ENCODE measurements around the gene STX1B.
"Not testable (repeated sequence)": the region's sequence is repeated elsewhere in the genome, so short reads cannot be mapped to it uniquely, and the experiment has no call there.

STX1B gene

DNA sequence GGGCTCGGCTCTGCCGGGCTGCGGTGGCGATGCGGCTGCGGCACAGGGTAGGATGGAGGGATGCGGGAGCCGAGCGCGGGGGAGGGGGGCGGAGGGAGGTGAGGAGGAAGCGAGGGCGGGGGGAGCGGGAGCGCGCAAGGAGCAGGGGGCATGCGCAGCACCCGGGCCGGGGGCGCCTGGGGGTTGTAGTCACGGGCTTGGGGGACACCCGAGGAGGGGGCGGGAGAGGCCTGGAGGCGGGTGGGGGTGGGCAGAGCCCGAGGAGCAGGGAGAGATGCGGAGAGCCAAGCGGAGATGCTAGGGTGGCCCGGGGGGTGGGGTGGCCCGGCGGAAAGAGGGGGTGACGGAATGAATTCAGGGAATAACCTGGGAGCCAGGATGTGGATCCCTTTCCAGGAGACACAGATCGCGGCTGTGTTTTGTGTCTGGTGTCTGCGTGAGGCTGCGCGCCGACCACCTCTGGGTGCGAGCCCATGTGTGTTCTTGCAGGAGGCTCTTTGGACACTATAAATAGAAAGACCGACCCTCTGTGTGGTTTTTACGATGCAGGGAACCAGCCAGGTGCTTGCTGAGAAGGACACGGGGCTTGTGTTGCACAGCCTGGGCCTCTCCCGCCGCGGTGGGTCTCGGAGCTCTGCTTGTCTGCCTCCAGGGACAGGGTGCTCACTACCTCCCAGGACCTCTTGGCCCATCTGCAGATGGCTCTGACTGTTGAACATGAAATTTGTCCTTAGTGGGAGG, at the start of gene STX1B:
STX1B (minus strand) TSS at position 54 of the 741 bp plus-strand sequence. CDS start 242 bp downstream, outside the sequence.
- DNase-seq (ENCODE audit: low spot score): peak; percentile 48

DNA sequence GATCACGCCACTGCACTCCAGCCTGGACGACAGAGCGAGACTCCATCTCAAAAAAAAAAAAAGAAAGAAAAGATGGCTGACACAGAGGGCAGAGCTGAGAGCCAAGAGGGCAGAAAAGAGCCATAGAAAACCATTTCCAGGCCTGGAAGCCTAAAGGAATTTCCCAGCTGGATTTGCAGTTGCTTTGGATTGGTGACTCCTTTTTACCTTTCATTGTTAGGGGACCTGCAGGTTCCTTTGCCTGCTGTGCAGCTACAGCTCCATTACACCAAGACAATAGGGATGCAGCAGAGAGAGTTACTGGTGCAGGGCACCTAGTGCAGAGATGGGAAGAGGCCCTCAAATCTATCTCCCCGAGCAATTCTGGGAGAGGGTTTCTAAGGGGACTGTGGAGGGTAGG, 45.2 kb upstream of the STX1B start:
- DNase-seq (ENCODE audit: low spot score): no peak

DNA sequence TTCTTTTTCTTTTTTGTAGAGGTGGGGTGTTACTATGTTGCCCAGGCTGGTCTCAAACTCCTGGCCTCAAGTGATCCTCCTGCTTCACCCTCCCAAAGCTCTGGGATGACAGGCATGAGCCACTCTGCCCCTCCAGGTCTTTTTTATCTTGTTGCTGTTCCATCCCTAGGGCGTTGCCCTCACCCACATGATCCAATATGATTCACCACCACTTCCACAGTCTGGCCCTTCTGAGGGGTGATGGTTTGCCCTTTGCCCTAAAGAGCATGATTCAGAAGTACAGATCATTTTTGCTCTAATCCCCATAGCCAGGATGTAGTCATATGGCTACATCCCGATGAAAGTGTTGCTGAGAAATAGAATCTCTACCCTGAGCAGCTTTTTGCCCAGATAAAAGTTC, 41.7 kb upstream of the STX1B start:
- no peak for DNase-seq (ENCODE audit: low spot score)

DNA sequence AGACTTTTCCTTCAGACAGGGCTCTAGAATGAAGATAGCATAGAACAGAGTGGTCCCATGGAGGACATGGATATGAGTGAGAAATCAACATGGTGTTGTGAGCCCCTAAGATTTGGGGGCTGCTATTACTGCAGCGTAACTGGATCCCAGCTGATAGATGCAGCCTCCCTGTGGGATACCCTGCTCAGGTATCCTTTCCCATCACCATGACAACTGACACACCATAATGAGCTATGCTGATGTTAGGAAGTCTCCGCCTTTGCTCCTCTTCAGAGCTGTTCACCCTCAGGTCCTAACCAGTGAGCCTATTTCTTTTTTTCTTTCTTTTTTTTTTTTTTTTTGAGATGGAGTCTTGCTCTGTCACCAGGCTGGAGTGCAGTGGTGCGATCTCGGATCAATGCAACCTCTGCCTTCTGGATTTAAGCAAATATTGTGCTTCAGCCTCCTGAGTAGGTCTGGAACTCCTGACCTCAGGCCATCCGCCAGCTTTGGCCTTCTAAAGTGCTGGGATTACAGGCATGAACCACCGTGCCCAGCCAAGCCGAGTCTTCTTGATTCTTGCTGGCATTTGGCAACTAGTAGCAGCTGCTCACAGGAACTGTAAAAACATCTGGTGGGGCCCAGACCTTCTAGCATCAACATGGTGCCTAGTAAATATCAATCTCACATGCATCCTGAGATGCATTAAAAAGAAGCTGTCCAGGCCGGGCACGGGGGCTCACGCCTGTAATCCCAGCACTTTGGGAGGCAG, 40.0 kb upstream of the STX1B start:
- no peak for DNase-seq (ENCODE audit: low spot score)

DNA sequence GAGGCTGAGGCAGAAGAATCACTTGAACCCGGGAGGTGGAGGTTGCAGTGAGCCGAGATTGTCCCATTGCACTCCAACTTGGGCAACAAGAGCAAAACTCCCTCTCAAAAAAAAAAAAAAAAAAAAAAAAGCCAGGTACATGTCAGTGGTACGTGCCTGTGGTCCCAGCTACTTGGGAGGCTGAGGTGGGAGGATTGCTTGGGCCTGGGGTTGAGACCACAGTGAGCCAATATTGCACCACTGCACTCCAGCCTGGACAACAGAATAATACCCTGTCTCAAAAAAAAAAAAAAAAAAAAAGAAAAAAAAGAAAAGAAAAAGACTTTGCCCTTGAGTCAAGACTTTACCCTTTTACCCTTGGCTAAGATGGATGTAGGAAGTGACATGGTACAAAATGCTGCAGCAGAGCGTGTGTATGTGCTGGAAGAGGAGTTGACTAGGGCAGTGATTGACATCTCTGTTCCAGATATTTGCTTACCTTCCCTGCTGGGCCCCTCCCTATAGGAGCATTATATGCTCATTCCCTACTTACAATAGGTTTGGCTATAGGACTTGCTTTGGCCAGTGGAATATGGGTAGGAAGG, 33.6 kb upstream of the STX1B start:
- no peak for DNase-seq (ENCODE audit: low spot score)

DNA sequence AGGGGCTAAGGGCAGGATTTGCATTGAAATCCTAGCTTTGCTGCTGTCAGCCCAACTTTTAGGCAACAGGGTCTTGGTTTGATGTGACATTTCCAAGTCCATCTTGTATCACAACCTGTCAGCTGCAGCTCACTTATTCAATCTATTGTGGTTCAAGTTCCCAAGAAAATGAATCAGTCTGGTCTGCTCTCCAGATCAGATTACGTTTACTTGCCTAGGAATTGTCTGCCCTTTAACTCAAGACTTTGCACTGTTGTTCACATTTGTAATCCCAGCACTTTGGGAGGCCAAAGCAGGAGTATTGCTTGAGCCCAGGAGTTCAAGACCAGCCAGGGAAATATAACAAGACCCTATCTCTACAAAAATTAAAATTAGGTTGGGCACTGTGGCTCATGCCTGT, 32.9 kb upstream of the STX1B start:
- no peak for DNase-seq (ENCODE audit: low spot score)

DNA sequence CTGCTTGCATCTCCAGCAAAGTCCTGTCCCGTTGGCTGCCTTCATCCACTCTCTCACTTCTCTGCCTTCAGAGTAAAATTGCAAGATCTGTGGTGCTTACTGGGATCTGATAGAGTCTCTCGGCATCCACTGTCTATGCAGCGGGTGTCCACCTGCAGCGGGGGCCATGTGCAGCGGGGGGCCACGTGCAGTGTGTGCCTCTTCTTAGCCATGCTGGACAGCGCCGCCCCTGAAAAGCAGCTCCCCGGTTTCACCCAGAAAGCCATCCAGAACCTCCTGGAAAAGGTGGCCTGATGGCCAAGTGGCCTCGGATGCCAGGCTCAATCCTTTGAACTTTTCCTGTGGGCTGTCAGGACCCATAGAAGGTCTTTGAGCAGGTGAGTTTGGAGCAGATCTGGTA, 32.4 kb upstream of the STX1B start:
- no peak for DNase-seq (ENCODE audit: low spot score)

DNA sequence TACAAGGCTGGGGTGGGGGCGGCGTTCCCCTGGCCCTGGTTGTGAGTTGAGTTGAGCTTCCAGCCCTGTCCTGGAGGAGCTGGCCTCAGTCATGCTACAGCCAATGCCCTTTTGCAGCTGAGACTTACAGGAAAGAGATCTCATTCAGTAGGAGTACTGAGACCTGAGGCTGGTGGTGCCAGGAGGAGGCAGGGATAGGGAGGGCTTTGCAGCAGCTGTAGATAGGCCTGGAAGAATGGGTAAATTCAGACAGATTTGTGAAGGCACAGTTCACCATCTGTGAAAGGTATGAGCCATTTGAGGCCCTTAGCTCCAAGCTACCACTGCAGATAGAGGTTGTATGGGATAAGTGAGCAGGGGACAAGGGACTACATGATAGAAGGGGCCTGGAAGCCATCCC, 28.6 kb upstream of the STX1B start:
- DNase-seq (ENCODE audit: low spot score): no peak

DNA sequence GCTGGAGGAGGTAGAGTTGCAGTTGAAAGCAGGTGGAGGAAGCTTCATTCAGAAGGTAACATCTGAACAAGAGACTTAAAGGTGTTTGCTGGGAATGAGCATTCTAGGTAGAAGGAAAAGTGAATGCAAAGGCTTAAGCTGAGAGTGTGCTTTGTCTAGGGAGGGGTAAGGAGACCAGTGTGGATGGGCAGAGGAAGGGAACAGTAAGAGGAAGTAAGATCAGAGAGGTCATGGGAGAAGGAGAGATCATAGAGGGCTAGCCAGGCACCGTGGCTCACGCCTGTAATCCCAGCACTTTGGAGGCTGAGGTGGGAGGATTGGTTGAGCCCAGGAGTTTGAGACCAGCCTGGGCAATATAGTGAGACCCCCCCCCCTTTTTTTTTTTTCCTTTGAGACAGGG, 26.3 kb upstream of the STX1B start:
- no peak for DNase-seq (ENCODE audit: low spot score)

DNA sequence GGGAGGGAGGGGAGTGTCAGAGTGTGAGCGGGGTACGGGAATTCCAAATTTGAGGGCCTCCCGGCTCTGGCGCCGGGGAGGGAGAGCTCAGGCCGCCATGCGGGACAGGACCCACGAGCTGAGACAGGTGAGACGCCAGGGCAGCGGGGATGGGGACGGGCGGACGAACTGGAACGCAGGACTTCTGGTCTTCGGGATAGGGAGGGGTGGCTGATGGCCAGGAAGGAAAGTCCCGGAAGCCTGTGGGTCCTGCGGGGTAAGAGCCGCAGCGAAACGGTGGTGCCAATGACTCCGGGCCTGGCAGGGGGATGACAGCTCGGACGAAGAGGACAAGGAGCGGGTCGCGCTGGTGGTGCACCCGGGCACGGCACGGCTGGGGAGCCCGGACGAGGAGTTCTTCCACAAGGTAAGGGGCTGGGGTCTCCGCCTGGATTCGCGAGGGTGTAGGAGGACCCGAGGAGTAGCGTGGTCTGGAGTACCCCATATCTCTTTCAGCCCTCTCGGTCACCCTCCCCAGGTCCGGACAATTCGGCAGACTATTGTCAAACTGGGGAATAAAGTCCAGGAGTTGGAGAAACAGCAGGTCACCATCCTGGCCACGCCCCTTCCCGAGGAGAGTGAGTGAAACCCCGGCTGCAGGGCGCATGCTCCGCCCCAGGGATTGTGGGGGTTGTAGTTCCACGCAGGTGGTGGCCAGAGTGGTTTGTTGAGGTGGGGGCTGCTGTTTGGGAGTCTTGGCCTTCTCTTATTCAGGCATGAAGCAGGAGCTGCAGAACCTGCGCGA, 23.5 kb upstream of the STX1B start:
- peak; percentile 90 for DNase-seq (ENCODE audit: low spot score)

DNA sequence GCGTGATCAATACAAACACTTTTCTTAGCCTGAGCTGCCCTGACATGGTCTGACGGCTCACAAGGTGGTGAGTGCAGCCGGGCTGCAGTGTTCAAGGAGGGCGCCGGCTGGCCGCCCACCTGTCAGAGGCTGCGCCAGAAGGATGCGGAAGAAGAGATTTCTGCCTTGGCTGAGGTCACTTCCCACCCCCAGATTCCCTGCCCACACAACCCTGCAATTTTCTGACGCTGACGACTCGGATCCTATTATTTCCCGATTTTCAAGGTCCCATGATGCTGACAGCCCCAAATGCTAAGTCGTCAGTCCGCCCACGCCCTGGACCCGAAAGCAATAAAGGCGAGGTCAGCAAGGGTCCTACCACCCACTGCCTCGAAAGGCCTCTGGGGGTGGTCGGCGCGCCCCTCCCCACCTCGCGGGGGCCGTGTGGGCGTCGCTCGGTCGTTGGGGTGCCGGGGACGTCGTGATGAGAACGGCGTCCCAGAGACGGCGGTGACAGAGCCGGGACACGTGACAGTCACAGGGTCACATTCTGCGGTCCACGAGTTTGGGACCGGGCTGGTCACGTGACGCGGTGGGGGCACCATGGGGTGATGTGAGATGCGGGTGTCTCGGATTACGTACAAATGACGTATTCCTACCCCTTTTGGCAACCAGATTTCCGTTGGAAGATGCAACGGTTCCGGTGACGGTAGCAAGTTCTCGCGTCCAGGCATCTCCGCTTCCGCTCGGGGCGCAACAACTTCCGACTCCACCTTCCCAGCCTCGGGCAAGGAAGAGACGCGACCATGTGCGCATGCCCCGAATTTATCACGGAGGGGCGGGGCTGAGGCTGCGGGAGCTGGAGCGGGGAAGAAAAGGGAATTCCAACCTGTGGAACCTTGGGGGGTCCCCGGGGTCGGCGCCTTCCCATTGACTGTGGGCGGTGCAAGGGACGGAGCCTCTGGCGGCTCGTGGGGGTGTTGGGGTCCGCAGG, 22.6 kb upstream of the STX1B start, which contains the start of gene STX4:
STX4 (plus strand) TSS at position 823 of the 973 bp plus-strand sequence. CDS start 248 bp downstream, outside the sequence.
- DNase-seq (ENCODE audit: low spot score): peak; percentile 99

DNA sequence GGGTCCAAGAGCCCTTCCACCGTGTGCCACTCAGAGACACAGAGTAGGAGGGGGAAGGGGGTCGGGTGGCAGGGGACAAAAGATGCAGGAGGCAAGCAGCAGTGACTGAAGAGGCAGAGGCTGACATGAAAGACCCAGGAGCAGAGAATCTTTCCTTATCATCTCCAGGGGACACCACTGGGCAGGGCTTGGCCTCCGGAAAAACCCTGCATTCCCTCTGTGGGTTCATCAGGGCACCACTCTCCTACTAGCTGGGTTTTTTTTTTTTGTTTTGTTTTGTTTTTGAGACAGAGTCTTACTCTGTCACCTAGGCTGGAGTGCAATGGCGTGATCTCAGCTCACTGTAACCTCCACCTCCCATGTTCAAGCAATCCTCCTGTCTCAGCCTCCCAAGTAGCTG, 20.8 kb upstream of the STX1B start:
- no peak for DNase-seq (ENCODE audit: low spot score)

DNA sequence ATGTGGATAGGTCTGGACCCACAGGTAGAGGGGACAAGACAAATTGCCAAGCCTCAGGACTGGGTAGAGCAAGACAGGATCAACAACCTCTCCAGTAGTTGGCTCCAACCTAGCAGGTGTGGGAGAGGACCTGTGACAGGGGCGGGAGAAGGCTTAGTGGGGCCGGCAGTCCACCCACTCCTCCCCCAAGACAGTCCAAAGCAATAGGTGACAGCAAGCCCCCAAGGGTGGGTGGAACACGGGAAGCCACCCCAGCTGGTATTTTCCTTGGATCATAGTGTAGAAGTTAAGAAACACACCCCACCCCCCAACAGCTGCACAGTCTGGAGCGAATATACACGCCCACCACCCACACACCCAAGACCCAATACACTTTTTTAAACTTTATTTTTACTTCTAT, 18.8 kb upstream of the STX1B start:
- DNase-seq (ENCODE audit: low spot score): no peak

DNA sequence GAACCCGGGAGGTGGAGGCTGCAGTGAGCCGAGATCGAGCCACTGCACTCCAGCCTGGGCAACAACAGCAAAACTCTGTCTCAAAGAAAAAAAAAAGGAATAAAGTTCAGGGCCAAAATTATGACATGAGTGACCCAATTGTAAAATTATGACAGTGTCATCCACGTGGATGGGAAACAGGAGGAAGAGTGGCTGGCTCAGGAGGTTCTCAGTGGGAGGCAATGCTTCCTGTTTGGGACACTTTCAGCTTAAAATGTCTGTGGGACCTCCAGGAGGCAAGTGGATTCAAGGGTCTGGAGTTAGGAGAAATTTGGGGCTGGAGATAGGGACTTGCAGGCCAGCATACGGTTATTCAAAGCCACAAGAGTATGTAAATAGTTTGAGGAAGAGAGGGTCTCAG, 14.9 kb upstream of the STX1B start:
- no peak for DNase-seq (ENCODE audit: low spot score)

DNA sequence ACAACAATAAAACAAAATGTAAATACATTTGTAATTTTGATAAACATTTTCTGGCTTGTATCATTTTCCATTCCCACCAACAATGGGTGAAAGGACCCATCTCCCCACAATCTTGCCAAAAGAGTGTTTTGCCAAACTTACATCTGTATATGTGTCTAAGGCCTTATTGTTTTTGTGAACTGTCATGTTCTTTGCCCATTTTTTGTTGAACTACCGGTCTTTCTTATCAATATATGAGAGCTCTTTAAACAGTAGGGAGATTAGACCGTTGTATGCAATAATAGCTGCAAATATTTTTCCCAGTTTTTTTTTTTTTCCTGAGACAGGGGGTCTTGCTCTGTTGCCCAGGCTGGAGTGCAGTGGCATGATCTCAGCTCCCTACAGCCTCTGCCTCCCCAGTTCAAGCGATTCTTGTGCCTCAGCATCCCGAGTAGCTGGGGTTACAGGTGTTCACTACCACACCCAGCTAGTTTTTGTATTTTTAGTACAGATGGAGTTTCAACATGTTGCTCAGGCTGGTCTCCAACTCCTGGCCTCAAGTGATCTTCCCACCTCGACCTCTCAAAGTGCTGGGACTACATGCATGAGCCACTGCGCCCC, 13.3 kb upstream of the STX1B start:
- DNase-seq (ENCODE audit: low spot score): no peak

DNA sequence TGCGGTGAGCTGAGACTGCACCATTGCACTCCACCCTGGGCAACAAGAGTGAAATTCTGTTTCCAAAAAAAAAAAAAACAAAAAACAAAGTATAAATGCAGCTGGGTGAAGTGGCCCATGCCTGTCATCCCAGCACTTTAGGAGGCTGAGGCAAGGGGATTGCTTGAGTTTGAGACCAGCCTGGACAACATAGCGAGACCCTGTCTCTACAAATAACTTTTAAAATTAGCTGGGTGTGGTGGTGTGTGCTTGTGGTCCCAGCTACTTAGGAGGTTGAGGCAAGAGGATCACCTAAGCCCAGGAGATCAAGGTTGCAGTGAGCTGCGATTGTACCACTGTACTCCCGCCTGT, 12.8 kb upstream of the STX1B start:
- no peak for DNase-seq (ENCODE audit: low spot score)

DNA sequence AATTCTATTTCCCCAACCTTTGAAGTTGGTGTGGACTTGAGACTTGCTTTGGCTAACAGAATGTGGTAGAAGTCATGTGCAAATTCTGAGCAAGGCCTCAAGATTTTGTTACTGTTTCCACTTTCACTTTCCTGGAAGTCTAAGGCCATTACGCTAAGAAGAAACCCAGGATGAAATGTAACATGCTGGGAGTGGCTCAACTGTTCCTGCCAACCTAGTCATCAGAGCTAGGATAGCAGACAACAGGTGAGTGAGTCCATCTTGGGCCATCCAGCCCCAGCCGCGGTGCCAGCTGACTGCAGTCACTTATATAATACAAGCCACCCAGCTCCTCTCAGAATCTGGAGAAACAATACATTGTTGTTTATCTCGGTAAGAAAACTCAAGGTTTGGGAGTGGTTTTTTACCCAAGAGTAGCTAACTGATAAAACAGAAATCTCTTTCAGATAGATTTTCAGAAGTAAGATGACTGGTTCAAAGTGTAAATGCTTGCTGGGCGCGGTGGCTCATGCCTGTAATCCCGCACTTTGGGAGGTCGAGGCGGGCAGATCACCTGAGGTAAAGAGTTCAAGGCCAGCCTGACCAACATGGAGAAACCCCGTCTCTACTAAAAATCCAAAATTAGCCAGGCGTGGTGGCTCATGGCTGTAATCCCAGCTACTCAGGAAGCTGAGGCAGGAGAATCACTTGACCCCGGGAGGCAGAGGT, 12.3 kb upstream of the STX1B start:
- DNase-seq (ENCODE audit: low spot score): no peak

DNA sequence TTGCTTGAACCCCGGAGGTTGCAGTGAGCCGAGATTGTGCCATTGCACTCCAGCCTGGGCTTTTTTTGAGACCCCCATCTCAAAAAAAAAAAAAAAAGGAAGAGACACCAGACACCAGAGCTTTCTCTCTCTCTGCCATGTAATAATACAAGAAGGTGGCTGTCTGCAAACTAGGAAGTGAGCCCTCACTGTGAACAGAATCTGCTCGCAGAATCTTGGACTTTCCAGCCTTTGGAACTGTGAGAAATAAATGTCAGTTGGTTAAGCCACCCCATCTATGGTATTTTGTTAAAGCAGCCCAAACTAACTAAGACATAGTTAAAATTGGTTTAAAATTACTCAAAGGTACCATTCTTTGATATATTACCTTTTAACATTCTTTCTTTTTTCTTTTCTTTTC, 10.1 kb upstream of the STX1B start:
- no peak for DNase-seq (ENCODE audit: low spot score)

DNA sequence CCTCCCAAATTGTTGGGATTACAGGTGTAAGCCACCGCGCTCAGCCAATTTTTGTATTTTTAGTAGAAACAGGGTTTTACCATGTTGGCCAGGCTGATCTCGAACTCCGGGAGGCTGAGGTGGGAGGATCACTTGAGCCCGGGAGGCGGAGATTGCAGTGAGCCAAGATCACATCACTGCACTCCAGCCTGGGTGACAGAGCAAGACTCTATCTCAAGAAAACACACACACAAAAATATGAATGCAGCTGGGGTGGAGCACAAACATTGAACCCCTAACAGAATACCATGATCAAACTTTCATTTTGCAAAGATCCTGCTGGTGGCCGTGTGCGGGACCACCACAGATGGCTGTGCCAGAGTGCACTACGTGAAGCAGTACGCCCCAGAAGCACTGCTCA, 7.3 kb upstream of the STX1B start:
- not testable (repeated sequence) for DNase-seq (ENCODE audit: low spot score)

DNA sequence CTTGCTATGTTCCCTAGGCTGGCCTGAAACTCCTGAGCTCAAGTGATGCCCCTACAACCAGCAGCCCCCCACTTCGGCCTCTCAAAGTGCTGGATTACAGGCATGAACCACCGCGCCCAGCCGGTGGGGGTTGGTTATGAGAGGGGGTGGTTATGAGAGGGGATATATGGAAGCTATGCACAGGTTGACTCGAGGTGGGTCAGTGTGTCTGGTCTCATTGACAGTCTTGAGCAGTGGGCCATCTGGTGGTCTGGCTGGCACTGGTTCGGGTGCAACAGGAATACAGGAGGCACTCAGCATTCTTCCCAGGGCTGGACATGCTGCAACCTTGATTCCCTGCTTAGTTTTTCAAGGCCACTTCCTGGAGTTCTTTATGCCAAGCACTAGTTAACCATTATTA, 5.6 kb upstream of the STX1B start:
- no peak for DNase-seq (ENCODE audit: low spot score)
